Measurements from ENCODE around the gene WNT7A.
"Not testable (repeated sequence)": the region's sequence is repeated elsewhere in the genome, so short reads cannot be mapped to it uniquely, and the experiment has no call there.

WNT7A gene

GRCh38 chr3:13879946-13880810, at the start of gene WNT7A:
TSS of gene WNT7A (minus strand) at chr3:13880071. CDS start at chr3:13879816, 255 bp downstream.
- Histone ChIP-seq H3K9ac (ENCODE audit: low read length in 2 of 2) (no peak within 1 kb of the TSS), H3K27ac (ENCODE audit: low read length) (no peak within 1 kb of the TSS), H3K36me3 (ENCODE audit: control insufficient read depth in 2 of 2, insufficient read depth in 2 of 2, low read length in 2 of 2) (no peaks in the 10 kb centered on the region), H3K27me3 (ENCODE audit: control insufficient read depth in 1 of 2, insufficient read depth in 2 of 2, low read length in 2 of 2) (peaks cover 38 to 55% of the 10 kb centered on the region in 2 donors), H3K4me1 (ENCODE audit: control insufficient read depth, insufficient read depth, low read length) (peaks cover 21% of the 10 kb centered on the region), H3K4me3 (ENCODE audit: low read length in 2 of 2) (peak within 1 kb of the TSS in 1 of 2 donors; percentile 57), H3K9me3 (ENCODE audit: control insufficient read depth in 2 of 2, low read length in 2 of 2) (peaks cover 0 to 6% of the 10 kb centered on the region in 2 donors)

DNA sequence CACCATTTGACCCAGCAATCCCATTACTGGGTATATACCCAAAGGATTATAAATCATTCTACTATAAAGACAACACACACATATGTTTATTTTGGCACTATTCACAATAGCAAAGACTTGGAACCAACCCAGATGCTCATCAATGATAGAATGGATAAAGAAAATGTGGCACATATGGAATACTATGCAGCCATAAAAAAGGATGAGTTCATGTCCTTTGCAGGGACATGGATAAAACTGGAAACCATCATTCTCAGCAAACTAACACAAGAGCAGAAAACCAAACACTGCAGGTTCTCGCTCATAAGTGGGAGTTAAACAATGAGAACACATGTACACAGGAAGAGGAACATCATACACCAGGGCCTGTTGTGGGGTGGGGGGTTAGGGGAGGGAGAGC, 48.9 kb upstream of the WNT7A start:
- H3K9me3 ChIP-seq (ENCODE audit: control insufficient read depth in 2 of 2, low read length in 2 of 2), result peaks cover 9 to 11% of the 10 kb centered on the region in 2 donors
- H3K4me1 ChIP-seq (ENCODE audit: control insufficient read depth, insufficient read depth, low read length); H3K4me3 ChIP-seq (ENCODE audit: low read length in 2 of 2): not testable (repeated sequence)

DNA sequence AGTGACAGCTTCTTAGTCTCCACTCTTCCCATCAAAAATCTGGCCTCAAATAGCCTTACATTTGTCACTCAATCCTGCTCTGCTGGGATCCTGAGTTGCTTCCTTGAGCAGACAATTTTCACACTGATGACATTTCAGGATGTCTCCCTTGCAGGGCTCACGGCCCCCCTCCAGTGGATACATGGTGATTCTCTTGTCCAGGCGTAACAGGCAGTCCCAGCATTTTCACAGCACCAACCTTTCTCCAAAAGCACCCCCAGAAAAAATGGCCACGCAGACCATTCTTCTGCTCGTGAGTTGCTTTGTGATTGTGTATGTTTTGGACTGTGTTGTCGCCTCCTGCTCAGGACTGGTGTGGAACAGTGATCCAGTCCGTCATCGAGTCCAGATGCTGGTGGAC, 47.4 kb upstream of the WNT7A start:
- Histone ChIP-seq H3K9ac (ENCODE audit: low read length in 2 of 2) (no peak overlapping the region), H3K27me3 (ENCODE audit: control insufficient read depth in 1 of 2, insufficient read depth in 2 of 2, low read length in 2 of 2) (peaks cover 0 to 5% of the 10 kb centered on the region in 2 donors), H3K4me1 (ENCODE audit: control insufficient read depth, insufficient read depth, low read length) (no peaks in the 10 kb centered on the region), H3K9me3 (ENCODE audit: control insufficient read depth in 2 of 2, low read length in 2 of 2) (peaks cover 9 to 11% of the 10 kb centered on the region in 2 donors), H3K36me3 (ENCODE audit: control insufficient read depth in 2 of 2, insufficient read depth in 2 of 2, low read length in 2 of 2) (no peaks in the 10 kb centered on the region), H3K4me3 (ENCODE audit: low read length in 2 of 2) (no peak overlapping the region), H3K27ac (ENCODE audit: low read length) (no peak overlapping the region)

More for the DNA sequence above, 48.9 kb upstream of the WNT7A start:
- peaks cover 0 to 11% of the 10 kb centered on the region in 2 donors for H3K27me3 ChIP-seq (ENCODE audit: control insufficient read depth in 1 of 2, insufficient read depth in 2 of 2, low read length in 2 of 2)
- H3K36me3 ChIP-seq (ENCODE audit: control insufficient read depth in 2 of 2, insufficient read depth in 2 of 2, low read length in 2 of 2); H3K27ac ChIP-seq (ENCODE audit: low read length); H3K9ac ChIP-seq (ENCODE audit: low read length in 2 of 2): not testable (repeated sequence)

DNA sequence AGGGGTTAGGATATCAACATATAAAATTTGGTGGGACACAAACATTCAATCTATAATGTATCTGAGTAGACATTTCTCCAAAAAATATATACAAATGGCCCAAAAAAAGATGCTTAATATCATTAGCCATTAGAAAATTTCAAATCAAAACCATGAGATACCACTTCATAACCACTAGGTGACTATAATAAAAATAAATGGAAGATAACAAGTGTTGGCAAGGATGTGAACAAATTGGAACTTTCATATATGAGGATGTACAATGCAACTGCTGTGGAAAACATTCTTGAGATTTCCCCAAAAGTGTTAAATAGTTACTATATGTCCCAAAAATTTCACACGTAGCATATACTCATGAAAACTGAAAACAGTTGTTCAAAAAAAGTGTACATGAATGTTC, 36.5 kb upstream of the WNT7A start:
- Histone ChIP-seq H3K9me3 (ENCODE audit: control insufficient read depth in 2 of 2, low read length in 2 of 2) (peaks cover 9 to 23% of the 10 kb centered on the region in 2 donors), H3K27me3 (ENCODE audit: control insufficient read depth in 1 of 2, insufficient read depth in 2 of 2, low read length in 2 of 2) (no peaks in the 10 kb centered on the region), H3K36me3 (ENCODE audit: control insufficient read depth in 2 of 2, insufficient read depth in 2 of 2, low read length in 2 of 2) (no peaks in the 10 kb centered on the region), H3K4me3 (ENCODE audit: low read length in 2 of 2) (no peak overlapping the region), H3K27ac (ENCODE audit: low read length) (no peak overlapping the region), H3K4me1 (ENCODE audit: control insufficient read depth, insufficient read depth, low read length) (no peaks in the 10 kb centered on the region), H3K9ac (ENCODE audit: low read length in 2 of 2) (no peak overlapping the region)

DNA sequence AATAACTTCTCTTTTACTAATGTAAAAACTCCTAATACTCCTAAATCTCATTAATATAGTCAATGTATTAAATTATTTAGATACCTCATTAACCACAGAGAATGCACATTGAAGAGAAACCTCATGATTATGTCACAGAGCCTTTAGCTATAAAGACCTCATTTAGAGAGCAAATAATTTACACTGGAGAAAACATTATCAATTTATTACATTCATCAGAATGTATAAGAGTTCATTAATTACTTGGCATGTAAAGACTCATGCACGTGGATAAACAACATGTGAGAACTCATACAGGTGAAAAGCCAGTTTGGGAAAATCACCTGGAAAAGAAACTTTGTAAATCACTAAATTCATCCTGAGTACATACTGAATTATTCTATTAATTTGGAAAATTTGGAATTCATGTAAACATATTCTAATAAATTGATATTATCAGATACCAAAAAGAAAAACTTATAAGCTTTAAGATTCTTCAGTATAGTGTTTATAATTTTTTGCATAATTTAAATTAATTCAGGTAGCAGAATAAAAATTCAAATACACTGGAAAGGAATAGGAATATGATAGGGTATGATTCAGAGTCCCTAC, 22.9 kb upstream of the WNT7A start:
- Histone ChIP-seq H3K4me1 (ENCODE audit: control insufficient read depth, insufficient read depth, low read length) (no peaks in the 10 kb centered on the region), H3K27ac (ENCODE audit: low read length) (no peak overlapping the region), H3K9ac (ENCODE audit: low read length in 2 of 2) (no peak overlapping the region), H3K36me3 (ENCODE audit: control insufficient read depth in 2 of 2, insufficient read depth in 2 of 2, low read length in 2 of 2) (peaks cover 2 to 7% of the 10 kb centered on the region in 2 donors), H3K4me3 (ENCODE audit: low read length in 2 of 2) (no peak overlapping the region), H3K27me3 (ENCODE audit: control insufficient read depth in 1 of 2, insufficient read depth in 2 of 2, low read length in 2 of 2) (no peaks in the 10 kb centered on the region), H3K9me3 (ENCODE audit: control insufficient read depth in 2 of 2, low read length in 2 of 2) (peaks cover 7 to 28% of the 10 kb centered on the region in 2 donors)

DNA sequence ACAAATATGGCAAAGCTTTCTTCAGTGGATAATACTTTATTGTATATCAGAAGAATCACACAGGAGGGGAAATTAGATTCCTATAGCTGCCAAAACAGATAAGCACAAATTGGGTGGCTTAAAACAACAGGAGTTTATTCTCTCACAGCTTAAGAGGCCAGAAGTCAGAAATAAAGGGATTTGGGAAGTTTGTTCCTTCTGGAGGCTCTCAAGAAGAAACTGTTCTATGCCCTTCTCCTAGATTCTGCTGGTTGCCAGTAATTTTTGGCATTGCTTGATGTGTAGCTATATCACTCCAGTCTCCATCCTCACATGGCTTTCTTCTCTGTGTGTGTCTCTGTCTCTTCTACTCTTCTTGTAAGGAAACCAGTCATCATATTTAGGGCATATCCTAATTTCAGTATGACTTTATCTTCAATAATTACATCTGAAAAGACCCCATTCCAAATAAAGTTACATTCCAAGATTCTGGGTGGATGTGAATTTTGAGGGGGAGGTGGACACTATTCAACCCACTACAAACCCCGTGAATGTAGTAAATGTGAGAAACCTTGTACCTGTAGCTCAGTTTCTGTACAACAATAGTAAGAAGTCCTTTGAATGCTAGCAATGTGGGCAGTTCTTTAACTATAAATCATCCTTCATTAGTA, 22.2 kb upstream of the WNT7A start:
- Histone ChIP-seq H3K4me1 (ENCODE audit: control insufficient read depth, insufficient read depth, low read length) (no peaks in the 10 kb centered on the region), H3K4me3 (ENCODE audit: low read length in 2 of 2) (no peak overlapping the region), H3K27me3 (ENCODE audit: control insufficient read depth in 1 of 2, insufficient read depth in 2 of 2, low read length in 2 of 2) (no peaks in the 10 kb centered on the region), H3K36me3 (ENCODE audit: control insufficient read depth in 2 of 2, insufficient read depth in 2 of 2, low read length in 2 of 2) (peaks cover 2 to 7% of the 10 kb centered on the region in 2 donors), H3K9ac (ENCODE audit: low read length in 2 of 2) (no peak overlapping the region), H3K9me3 (ENCODE audit: control insufficient read depth in 2 of 2, low read length in 2 of 2) (peaks cover 7 to 27% of the 10 kb centered on the region in 2 donors), H3K27ac (ENCODE audit: low read length) (no peak overlapping the region)

GRCh38 chr3:13898346-13898745, 18.5 kb upstream of the WNT7A start:
- no peak overlapping the region for H3K27ac ChIP-seq (ENCODE audit: low read length)
- no peak overlapping the region for H3K4me3 ChIP-seq (ENCODE audit: low read length in 2 of 2)
- peaks cover 7% of the 10 kb centered on the region in 2 donors for H3K9me3 ChIP-seq (ENCODE audit: control insufficient read depth in 2 of 2, low read length in 2 of 2)

DNA sequence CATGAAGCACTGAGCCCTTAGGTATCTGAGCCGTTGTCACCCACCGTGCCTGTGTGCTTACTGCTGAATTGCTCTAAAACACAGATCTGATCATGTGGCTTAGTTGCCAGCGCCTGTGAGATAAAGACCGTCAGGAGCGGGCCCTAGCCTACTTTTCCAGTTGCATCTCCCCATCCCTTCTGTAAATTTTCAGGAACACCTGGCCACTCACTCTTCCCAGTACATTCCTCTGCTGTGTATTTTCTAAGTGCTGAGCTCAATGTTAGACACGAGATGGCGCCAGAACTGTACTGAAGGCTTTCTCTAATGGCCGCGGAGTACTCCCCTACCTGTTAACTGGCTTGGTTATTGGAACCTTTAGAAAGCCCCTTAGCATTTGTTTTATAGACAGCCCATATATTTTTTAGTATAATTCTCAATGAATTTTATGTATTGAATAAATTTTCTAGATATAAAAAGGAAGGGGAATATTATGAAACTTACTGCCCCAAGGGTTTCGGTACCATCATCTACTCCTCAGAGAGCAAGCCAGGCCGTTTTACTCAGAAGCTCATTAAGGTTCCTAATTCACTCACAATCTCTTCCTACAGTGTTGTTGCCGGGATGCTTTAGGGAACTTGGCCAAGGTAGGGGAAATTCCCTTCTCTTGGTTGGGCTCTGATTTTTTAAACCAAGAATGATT, 16.7 kb upstream of the WNT7A start:
- H3K27ac ChIP-seq (ENCODE audit: low read length), result no peak overlapping the region
- H3K9ac ChIP-seq (ENCODE audit: low read length in 2 of 2), result peak overlapping the region; percentile 92 to 93
- H3K36me3 ChIP-seq (ENCODE audit: control insufficient read depth in 2 of 2, insufficient read depth in 2 of 2, low read length in 2 of 2), result no peaks in the 10 kb centered on the region
- no peaks in the 10 kb centered on the region for H3K9me3 ChIP-seq (ENCODE audit: control insufficient read depth in 2 of 2, low read length in 2 of 2)
- no peaks in the 10 kb centered on the region for H3K27me3 ChIP-seq (ENCODE audit: control insufficient read depth in 1 of 2, insufficient read depth in 2 of 2, low read length in 2 of 2)
- H3K4me3 ChIP-seq (ENCODE audit: low read length in 2 of 2), result peak overlapping the region; percentile 80 to 83
- peaks cover 15% of the 10 kb centered on the region for H3K4me1 ChIP-seq (ENCODE audit: control insufficient read depth, insufficient read depth, low read length)

More at GRCh38 chr3:13898346-13898745, 18.5 kb upstream of the WNT7A start:
- peaks cover 15% of the 10 kb centered on the region for H3K4me1 ChIP-seq (ENCODE audit: control insufficient read depth, insufficient read depth, low read length)
- H3K27me3 ChIP-seq (ENCODE audit: control insufficient read depth in 1 of 2, insufficient read depth in 2 of 2, low read length in 2 of 2), result no peaks in the 10 kb centered on the region
- H3K36me3 ChIP-seq (ENCODE audit: control insufficient read depth in 2 of 2, insufficient read depth in 2 of 2, low read length in 2 of 2), result no peaks in the 10 kb centered on the region
- H3K9ac ChIP-seq (ENCODE audit: low read length in 2 of 2), result no peak overlapping the region

- H3K27ac ChIP-seq (ENCODE audit: low read length), result peak overlapping the region; percentile 67
- H3K27me3 ChIP-seq (ENCODE audit: control insufficient read depth in 1 of 2, insufficient read depth in 2 of 2, low read length in 2 of 2), result no peaks in the 10 kb centered on the region
- peak overlapping the region; percentile 80 to 83 for H3K4me3 ChIP-seq (ENCODE audit: low read length in 2 of 2)
- peak overlapping the region; percentile 92 to 93 for H3K9ac ChIP-seq (ENCODE audit: low read length in 2 of 2)
- no peaks in the 10 kb centered on the region for H3K9me3 ChIP-seq (ENCODE audit: control insufficient read depth in 2 of 2, low read length in 2 of 2)
- H3K4me1 ChIP-seq (ENCODE audit: control insufficient read depth, insufficient read depth, low read length), result peaks cover 15% of the 10 kb centered on the region
- H3K36me3 ChIP-seq (ENCODE audit: control insufficient read depth in 2 of 2, insufficient read depth in 2 of 2, low read length in 2 of 2), result no peaks in the 10 kb centered on the region
Observed at GRCh38 chr3:13895155-13896105, 15.6 kb upstream of the WNT7A start.
